Neural progenitor cell (in vitro differentiated cells): ENCODE data around the gene CFAP119. TPM values are rescaled to one million over a fixed set of nuclear protein-coding genes. Genes with fewer than 3 reads are reported as not detected.

ENCODE experiments used
- DNase-seq: peaks from one replicate; pipeline ENCODE4 v3.0.0-alpha.2; 2016; ENCODE audit warnings: low spot score
- H2AFZ ChIP-seq: fragments of 200-600 bp; sonication (generic); replicated peaks from 2 replicates; pipeline ENCODE4 v1.6.1; 2016; ENCODE audit warnings: antibody characterized with exemption
- H3F3A ChIP-seq: fragments of 200-600 bp; sonication (generic); 2 replicates; pipeline ENCODE4 v1.6.1; 2016; ENCODE audit warnings: antibody characterized with exemption, low read depth
- H3K27ac ChIP-seq: fragments of 200-600 bp; sonication (generic); 2 replicates; pipeline ENCODE4 v1.5.1; 2016; ENCODE audit warnings: mild to moderate bottlenecking
- H3K27me3 ChIP-seq: fragments of 200-600 bp; sonication (generic); 2 replicates; pipeline ENCODE4 v1.6.1; 2016; ENCODE audit warnings: mild to moderate bottlenecking, moderate library complexity
- H3K36me3 ChIP-seq: fragments of 200-600 bp; sonication (generic); 2 replicates; pipeline ENCODE4 v1.5.1; 2016
- H3K4me1 ChIP-seq: fragments of 200-600 bp; sonication (generic); 2 replicates; pipeline ENCODE4 v1.6.1; 2016; ENCODE audit warnings: mixed run types
- H3K4me2 ChIP-seq: fragments of 200-600 bp; sonication (generic); 2 replicates; pipeline ENCODE4 v1.6.1; 2016
- H3K4me3 ChIP-seq: fragments of 200-600 bp; sonication (generic); 2 replicates; pipeline ENCODE4 v1.5.1; 2016
- H3K79me2 ChIP-seq: fragments of 200-600 bp; sonication (generic); 2 replicates; pipeline ENCODE4 v1.6.1; 2016; ENCODE audit warnings: low read depth
- H3K9ac ChIP-seq: fragments of 200-600 bp; sonication (generic); 2 replicates; pipeline ENCODE4 v1.6.1; 2016
- H3K9me3 ChIP-seq: fragments of 200-600 bp; sonication (generic); 2 replicates; pipeline ENCODE4 v1.5.1; 2016; ENCODE audit warnings: low read depth
- H4K20me1 ChIP-seq: fragments of 200-600 bp; sonication (generic); 2 replicates; pipeline ENCODE4 v1.6.1; 2016; ENCODE audit warnings: low read depth
- H3K27ac Mint-ChIP-seq: 3 replicates; pipeline ENCODE4 v1.8.0; 2021; ENCODE audit warnings: mixed read lengths
- H3K27me3 Mint-ChIP-seq: 2 replicates; pipeline ENCODE4 v1.8.0; 2022; ENCODE audit warnings: low read depth, mild to moderate bottlenecking, inconsistent platforms, moderate library complexity, mixed read lengths; ENCODE audit not compliant: insufficient read depth
- H3K36me3 Mint-ChIP-seq: 3 replicates; pipeline ENCODE4 v1.8.0; 2021; ENCODE audit warnings: mixed read lengths
- H3K4me1 Mint-ChIP-seq: 3 replicates; pipeline ENCODE4 v1.8.0; 2021; ENCODE audit warnings: mixed read lengths
- H3K4me3 Mint-ChIP-seq: 3 replicates; pipeline ENCODE4 v1.8.0; 2021; ENCODE audit warnings: mild to moderate bottlenecking, moderate library complexity, mixed read lengths
- H3K9me3 Mint-ChIP-seq: 3 replicates; pipeline ENCODE4 v1.8.0; 2020; ENCODE audit warnings: mixed read lengths
- EZH2 ChIP-seq: fragments of 200-600 bp; sonication (generic); IDR thresholded peaks from 2 replicates; pipeline ENCODE4 v1.6.1; 2017; ENCODE audit warnings: antibody characterized with exemption, mild to moderate bottlenecking, moderate library complexity
- EZH2phosphoT487 ChIP-seq: fragments of 200-600 bp; sonication (generic); IDR thresholded peaks from 2 replicates; pipeline ENCODE4 v1.6.1; 2017; ENCODE audit warnings: antibody characterized with exemption
- total RNA-seq: library from RNA; depleted of rRNA; stranded (reverse); fragments of >200 nt; gene quantifications from 2 replicates; pipeline ENCODE4 v1.2.3, GENCODE V29; 2015; ENCODE audit warnings: low replicate concordance
- TF ChIP-seq, protein P1 (sequence below): fragments of 200-600 bp; sonication (generic); IDR thresholded peaks from 2 replicates; pipeline ENCODE4 v1.5.1; 2017; ENCODE audit warnings: antibody characterized with exemption, mild to moderate bottlenecking

The CFAP119 gene
- total RNA-seq, 1 donor from 2014 or later = 0.56 TPM

- TF ChIP-seq, protein P1, sequence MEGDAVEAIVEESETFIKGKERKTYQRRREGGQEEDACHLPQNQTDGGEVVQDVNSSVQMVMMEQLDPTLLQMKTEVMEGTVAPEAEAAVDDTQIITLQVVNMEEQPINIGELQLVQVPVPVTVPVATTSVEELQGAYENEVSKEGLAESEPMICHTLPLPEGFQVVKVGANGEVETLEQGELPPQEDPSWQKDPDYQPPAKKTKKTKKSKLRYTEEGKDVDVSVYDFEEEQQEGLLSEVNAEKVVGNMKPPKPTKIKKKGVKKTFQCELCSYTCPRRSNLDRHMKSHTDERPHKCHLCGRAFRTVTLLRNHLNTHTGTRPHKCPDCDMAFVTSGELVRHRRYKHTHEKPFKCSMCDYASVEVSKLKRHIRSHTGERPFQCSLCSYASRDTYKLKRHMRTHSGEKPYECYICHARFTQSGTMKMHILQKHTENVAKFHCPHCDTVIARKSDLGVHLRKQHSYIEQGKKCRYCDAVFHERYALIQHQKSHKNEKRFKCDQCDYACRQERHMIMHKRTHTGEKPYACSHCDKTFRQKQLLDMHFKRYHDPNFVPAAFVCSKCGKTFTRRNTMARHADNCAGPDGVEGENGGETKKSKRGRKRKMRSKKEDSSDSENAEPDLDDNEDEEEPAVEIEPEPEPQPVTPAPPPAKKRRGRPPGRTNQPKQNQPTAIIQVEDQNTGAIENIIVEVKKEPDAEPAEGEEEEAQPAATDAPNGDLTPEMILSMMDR = no peak
- no peak for TF ChIP-seq EZH2phosphoT487
- no peak for TF ChIP-seq EZH2
- peak overlapping the region; percentile 92 for H3K4me3 Mint-ChIP-seq
- no peaks in the 10 kb centered on the region for H3K4me1 ChIP-seq
- H3K9ac ChIP-seq = no peak overlapping the region
- H3F3A ChIP-seq = peaks cover 26% of the 10 kb centered on the region
- H3K4me1 Mint-ChIP-seq = peaks cover 14% of the 10 kb centered on the region
- H3K4me2 ChIP-seq = no peak overlapping the region
- no peak overlapping the region for H3K27ac ChIP-seq
- H3K27ac Mint-ChIP-seq = no peak overlapping the region
- H3K36me3 Mint-ChIP-seq = peaks cover 5% of the 10 kb centered on the region
- no peaks in the 10 kb centered on the region for H3K36me3 ChIP-seq
- peaks cover 9% of the 10 kb centered on the region for H3K27me3 Mint-ChIP-seq
- H2AFZ ChIP-seq = no peak overlapping the region
- DNase-seq = no peak
- peaks cover 5% of the 10 kb centered on the region for H4K20me1 ChIP-seq
- no peaks in the 10 kb centered on the region for H3K9me3 ChIP-seq
- H3K4me3 ChIP-seq = no peak overlapping the region
- no peaks in the 10 kb centered on the region for H3K27me3 ChIP-seq
- H3K79me2 ChIP-seq = peaks cover 23% of the 10 kb centered on the region
- no peaks in the 10 kb centered on the region for H3K9me3 Mint-ChIP-seq
Measured at GRCh38 chr16:30750201-30750600, 11.7 kb downstream of the CFAP119 start.

GRCh38 chr16:30748634-30749445, 13.0 kb downstream of the CFAP119 start:
- TF ChIP-seq, protein P1 = no peak
- TF ChIP-seq EZH2 (no peak), EZH2phosphoT487 (no peak)
- H3F3A ChIP-seq = peaks cover 31% of the 10 kb centered on the region
- peaks cover 5% of the 10 kb centered on the region for H4K20me1 ChIP-seq
- H3K9ac ChIP-seq = peak overlapping the region; percentile 46
- DNase-seq = peak; percentile 70
- H3K9me3 ChIP-seq = no peaks in the 10 kb centered on the region
- Mint-ChIP-seq H3K27ac (peak overlapping the region; percentile 91), H3K4me3 (peak overlapping the region; percentile 92), H3K9me3 (no peaks in the 10 kb centered on the region), H3K27me3 (peaks cover 9% of the 10 kb centered on the region), H3K4me1 (peaks cover 14% of the 10 kb centered on the region), H3K36me3 (peaks cover 6% of the 10 kb centered on the region)
- peak overlapping the region; percentile 90 for H3K4me3 ChIP-seq
- H2AFZ ChIP-seq = no peak overlapping the region
- H3K27me3 ChIP-seq = no peaks in the 10 kb centered on the region
- no peaks in the 10 kb centered on the region for H3K4me1 ChIP-seq
- peaks cover 23% of the 10 kb centered on the region for H3K79me2 ChIP-seq
- H3K27ac ChIP-seq = peak overlapping the region; percentile 68
- peak overlapping the region; percentile 89 for H3K4me2 ChIP-seq
- H3K36me3 ChIP-seq = no peaks in the 10 kb centered on the region

DNA sequence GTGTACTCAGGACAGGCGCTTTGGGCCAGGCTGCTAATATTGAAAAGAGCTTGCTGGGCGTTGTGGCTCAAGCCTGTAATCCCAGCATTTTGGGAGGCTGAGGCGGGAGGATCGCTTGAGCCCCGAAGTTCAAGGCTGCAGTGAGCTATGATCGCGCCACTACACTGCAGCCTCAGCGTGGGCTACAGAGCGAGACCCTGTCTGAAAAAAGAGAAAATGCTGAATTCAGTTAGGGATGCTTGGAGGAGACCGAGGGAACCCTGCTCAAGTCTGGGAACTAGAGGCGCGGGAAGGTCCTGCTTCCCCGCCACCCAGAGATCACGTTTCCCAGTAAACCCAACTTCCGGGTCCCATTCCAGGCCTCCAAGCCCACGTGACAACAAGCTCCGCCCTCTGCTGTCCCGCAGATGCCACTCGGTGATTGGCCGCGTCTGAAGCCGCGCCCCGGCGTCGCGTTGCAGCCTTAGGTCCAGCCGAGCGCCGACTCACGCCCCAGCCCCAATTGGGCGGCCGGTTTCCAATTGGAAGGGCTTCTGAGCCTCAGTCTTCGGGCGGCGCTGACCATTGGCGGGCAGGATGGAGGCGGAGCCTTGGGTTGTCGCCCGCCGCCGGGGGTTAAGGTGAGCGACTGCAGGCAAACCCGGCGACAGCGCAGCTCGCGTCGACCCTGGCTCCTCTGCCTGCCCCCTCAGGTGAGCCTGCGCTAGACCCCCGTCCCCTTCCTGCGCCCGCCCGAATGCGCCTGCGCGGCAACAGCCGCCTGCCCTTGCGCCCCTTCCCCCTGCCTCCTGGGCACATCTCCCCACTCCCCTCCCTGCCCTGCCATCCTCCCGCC, 13.8 kb downstream of the CFAP119 start, which contains the start of gene PHKG2:
Gene PHKG2 (plus strand): TSS at position 627 of the 835 bp plus-strand sequence. CDS start 396 bp downstream, outside the sequence.
- H3K27ac Mint-ChIP-seq = peak within 1 kb of the TSS; percentile 91
- TF ChIP-seq, protein P1 = no peak
- TF ChIP-seq EZH2 (no peak), EZH2phosphoT487 (no peak)
- H3K4me1 ChIP-seq = no peaks in the 10 kb centered on the region
- peaks cover 5% of the 10 kb centered on the region for H4K20me1 ChIP-seq
- no peaks in the 10 kb centered on the region for H3K36me3 ChIP-seq
- peak within 1 kb of the TSS; percentile 92 for H3K4me3 Mint-ChIP-seq
- peak within 1 kb of the TSS; percentile 68 for H3K27ac ChIP-seq
- H3K36me3 Mint-ChIP-seq = peaks cover 11% of the 10 kb centered on the region
- peaks cover 5% of the 10 kb centered on the region for H3K27me3 Mint-ChIP-seq
- H3K27me3 ChIP-seq = no peaks in the 10 kb centered on the region
- H3K4me1 Mint-ChIP-seq = peaks cover 14% of the 10 kb centered on the region
- peaks cover 23% of the 10 kb centered on the region for H3K79me2 ChIP-seq
- peak within 1 kb of the TSS; percentile 57 for H3K9ac ChIP-seq
- H3K9me3 ChIP-seq = no peaks in the 10 kb centered on the region
- H3K4me3 ChIP-seq = peak within 1 kb of the TSS; percentile 90
- H3K9me3 Mint-ChIP-seq = no peaks in the 10 kb centered on the region
- H2AFZ ChIP-seq = peak within 1 kb of the TSS; percentile 78
- H3K4me2 ChIP-seq = peak within 1 kb of the TSS; percentile 89
- peaks cover 31% of the 10 kb centered on the region for H3F3A ChIP-seq
- DNase-seq = peak; percentile 100
